Activated CD4-positive, CD25-positive, alpha-beta regulatory T cell treated with anti-CD3 and anti-CD28 coated beads, Interleukin-2, amount 50 U/mL, for 72 hours (primary cell): ENCODE results near the gene CFAP46.

Experiments used
- DNase-seq: peaks from one replicate; pipeline ENCODE4 v3.0.0; 2021

CFAP46 gene

DNA sequence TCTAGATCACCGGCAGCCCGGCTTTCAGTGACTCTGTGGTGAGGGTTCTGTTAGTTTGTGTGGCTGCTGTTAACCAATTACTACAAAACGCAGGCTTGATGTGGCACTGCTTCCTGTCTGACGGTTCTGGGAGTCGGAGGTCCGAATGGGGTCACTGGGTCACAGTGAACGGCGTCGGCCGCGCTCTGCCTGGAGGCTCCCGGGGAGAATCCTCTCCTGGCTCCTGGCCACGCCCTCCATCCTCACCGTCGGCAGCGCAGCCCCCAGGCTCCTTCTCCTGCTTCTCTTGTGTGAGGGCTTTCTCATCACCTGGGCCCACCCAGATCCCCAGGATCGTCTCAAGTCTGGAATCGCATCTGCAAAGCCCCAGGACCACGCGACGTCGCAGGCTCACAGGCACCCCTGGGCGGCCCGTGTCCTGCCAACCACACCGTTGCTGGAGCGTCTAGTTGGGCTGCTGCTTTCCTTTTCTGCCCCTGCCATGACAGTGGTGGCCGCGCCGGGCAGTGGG is 124.6 kb downstream of the CFAP46 start:
- DNase-seq = no peak

DNA sequence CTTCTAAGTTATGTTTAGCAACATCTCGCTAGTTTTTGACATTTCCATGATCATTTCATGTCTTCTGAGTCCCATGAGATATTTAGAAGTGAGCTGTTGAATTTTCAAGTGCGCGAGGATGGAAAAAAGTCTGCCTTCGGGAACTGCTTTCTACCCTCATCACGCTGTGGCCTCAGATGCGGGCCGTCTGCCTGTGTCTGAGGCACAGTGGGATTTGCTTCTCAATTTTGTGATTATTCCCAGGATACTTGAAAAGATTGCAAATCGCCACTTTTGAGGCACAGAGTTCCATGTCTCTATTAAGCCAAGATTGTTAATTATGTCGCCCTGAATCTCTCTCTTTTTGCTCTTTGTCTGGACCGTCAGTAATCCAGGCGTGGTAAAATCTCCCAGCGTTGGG is 125.7 kb downstream of the CFAP46 start:
- no peak for DNase-seq

DNA sequence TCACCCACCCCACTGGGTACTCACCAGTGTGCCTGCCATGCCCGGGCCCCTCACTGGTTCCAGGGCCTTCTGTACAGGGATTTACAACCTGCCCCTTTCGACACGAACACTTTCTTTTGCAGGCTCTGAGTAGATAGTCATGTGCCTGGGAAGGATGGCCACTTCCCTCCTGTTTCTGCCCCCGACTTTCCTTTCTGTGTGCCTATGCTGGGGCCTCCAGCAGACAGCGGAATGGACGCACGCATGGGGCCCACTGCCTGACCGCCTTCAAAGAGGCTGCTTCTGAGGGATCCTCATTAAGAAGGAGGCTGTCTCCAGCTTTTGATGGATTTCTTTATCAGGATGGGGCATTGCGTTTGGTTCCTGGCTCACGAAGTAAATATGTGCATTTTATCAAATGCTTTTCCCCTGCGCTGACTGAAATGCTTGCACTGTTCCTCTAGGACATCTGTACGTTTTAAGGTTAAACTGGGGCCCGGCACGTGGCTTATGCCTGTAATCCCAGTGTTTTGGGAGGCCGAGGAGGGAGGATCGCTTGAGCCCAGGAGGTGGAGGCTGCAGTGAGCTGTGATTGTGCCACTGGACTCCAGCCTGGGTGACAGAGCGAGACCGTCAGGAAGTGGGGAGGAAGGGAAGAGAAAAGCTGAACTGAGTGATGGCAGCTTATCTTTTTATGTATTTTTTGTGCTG is 127.1 kb downstream of the CFAP46 start:
- no peak for DNase-seq

DNA sequence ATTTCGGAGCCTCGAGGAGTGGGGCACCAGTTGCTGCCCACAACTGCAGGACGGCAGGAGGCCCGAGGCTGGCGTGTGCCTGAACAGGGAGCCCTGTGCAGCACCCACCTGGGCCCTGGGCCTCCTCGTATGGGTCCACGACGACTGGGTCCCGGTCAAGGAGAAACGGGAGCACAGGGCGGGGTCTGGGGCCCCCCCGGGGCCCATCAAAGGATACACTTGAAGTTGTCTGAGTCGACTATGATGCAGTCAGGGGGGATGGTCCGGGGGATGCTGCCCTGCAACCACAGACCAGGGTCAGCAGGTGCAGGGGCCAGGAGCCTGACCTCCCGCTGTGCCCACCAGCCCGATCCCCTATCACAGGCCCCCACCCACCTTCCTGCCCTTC is 127.9 kb downstream of the CFAP46 start:
- DNase-seq = no peak

GRCh38 chr10:132813560-132814468 is 128.6 kb downstream of the CFAP46 start:
- no peak for DNase-seq

GRCh38 chr10:132813001-132813401 is 129.4 kb downstream of the CFAP46 start:
- no peak for DNase-seq

DNA sequence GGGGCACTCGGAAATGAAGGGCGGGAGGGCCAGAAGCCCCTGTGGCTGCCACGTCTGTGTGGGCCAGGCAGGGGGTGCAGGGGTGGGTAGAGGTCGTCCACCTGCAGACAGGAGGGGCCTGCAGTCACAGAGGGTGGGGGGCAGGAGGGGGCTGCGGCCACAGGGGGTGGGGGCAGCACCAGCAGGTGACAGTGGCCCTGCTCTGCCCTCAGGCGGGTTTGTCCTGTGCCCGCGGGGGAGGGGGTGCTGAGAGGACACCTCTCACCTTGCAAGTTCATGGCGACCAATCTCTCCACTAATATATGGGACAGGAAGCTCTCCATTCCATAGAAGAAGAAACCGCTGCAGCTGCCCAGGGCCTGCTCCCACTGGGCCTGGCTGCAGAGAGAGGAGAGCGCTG is 129.8 kb downstream of the CFAP46 start:
- DNase-seq = no peak

- DNase-seq = no peak
Measured at GRCh38 chr10:132811891-132812481, 130.4 kb downstream of the CFAP46 start.

DNA sequence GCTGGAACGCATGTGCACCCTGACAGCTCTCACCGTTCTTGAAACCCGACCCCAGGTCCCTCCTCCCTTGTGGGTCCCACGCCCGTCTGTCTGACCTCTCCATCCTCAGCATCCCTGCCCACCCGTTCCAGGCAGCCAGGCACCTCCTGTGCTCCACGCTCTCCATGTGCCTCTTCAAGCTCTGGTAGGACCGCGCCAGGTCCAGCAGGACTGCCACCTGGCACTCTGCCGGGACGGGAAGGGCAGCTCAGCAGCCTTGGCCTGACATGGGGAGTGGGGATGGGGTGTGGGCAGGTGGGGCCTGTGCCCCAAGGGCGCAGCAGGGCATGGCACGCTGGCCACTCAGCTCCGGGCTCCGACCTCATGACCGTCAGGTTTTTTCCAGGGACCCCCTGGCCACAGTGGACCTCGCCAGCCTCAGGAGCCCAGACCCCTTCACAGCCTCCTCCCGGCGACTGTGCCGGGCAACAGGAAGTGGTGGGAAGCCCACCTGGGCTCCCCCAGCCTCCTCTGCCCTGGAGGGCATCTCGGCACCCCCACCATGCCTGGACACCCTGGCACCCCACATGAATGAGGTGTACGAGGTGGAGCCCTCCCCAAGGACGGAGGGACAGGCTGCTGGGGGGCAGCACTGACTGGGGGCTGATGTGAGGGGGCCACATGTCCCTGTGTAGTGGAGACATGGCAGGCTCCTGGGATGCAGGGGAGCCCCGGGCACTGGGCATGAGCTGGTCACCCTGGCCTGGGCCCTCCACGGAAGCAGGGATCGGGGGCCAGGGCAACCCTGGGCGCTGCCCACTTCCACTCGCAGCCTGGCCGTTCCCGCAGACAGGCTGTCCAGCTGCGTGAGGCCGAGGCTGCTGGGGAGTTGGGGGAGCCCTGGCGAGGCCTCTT is 131.3 kb downstream of the CFAP46 start:
- no peak for DNase-seq

GRCh38 chr10:132810141-132810806 is 132.1 kb downstream of the CFAP46 start:
- no peak for DNase-seq

DNA sequence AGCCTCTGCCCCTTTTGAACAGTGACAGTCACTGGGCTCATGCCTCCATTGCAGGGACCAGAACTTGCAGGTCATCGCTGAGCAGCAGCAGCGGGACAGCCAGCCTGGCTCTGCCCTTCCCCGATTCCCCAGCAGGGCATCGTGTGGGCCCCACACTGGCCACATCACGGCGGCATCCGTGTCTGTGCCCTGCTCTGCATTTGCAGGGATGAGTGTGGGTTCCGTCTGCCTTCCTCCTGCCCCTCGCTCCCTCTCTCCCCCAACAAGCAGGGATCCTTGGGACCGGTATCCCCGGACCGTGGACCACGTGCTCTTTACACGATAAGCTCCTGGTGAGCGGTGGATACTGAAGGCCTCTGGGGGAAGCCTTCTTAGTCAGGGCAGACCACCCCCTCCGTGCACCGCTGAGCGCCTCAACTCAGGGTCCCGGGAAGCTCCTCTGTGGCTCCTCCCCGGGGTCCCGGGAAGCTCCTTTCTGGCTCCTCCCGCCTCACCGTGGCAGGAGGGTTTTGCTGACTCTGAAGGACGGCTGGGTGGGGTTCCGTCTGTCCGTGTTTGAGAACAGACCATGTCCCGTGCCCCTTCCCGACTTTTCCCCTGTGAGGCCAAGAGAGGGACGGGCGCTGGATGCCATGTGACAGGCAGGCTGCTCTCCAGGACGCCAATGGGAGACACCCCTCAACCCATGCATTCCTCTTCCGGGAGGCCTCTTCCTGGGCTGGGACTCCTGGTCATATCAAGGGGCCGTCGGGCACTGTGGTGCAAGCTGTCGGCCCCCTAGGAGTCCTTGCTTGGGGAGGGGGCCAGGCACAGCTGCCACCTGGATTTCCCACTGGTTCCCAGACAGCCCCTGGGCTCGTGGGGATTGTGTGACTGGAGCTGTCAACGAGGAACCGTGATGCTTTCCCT is 132.9 kb downstream of the CFAP46 start:
- no peak for DNase-seq

GRCh38 chr10:132808383-132809231 is 133.8 kb downstream of the CFAP46 start:
- no peak for DNase-seq

DNA sequence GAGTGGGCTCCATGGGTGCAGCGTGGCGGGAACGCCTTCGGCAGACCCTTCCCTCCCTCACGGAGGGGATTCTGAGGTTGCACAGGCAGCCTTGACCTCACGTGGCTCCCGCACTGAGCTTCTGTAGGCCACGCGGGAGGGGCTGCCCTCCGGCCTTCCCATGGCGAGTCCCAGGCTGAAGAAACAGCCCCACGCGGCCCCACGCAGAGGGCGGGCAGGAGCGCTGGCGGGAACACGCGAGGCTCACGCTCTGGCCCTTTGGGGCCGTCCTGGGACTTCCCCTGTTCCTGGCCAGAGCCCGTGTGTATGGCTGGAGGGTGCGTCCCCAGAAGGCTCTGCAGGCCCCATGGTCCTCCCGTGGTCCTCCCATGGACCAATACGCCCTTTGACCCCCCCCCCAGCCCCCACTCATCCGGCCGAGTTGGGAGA is 134.7 kb downstream of the CFAP46 start:
- no peak for DNase-seq

DNA sequence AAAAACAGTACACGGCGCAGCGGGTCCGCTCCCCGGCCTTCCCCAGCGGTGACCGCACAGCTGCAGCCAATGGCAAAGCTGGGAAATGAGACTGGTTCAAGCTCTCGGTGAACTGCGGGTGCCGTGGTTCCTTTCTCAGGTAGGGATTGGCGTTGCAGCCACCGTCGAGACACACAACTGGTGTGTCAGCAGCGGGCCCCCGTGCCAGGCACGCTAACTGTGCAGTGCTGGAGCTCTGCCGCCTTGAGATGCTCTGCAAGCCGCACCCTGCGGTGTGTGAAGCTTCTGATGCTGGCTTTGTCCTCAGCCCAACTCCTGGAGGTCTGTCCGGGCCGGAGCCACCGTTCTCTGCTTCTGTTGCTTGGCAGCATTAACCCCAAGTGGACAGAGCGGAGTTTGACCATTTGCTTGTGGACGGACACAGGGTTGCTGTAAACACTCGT is 135.8 kb downstream of the CFAP46 start:
- DNase-seq = no peak

DNA sequence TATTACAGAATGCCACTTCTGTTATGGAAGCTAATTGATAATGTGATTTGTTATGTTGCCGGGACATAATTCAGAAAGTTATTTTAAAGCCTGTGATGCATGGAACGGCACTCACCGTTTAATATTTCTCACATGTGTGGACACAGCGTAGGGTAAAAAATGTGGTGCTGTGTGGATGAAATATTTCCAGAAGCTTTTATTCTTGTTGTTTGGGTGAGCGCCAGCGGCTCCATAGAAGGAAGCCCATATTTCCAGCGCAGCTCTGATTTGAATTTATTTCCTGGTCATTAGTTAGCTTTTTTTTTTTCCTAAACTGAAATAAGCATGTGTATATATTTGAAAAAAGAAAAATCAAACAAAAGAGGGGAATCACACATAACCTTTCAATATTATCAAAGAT is 136.3 kb downstream of the CFAP46 start:
- no peak for DNase-seq

- DNase-seq = no peak
Measured at GRCh38 chr10:132805599-132805998, 136.8 kb downstream of the CFAP46 start.

DNA sequence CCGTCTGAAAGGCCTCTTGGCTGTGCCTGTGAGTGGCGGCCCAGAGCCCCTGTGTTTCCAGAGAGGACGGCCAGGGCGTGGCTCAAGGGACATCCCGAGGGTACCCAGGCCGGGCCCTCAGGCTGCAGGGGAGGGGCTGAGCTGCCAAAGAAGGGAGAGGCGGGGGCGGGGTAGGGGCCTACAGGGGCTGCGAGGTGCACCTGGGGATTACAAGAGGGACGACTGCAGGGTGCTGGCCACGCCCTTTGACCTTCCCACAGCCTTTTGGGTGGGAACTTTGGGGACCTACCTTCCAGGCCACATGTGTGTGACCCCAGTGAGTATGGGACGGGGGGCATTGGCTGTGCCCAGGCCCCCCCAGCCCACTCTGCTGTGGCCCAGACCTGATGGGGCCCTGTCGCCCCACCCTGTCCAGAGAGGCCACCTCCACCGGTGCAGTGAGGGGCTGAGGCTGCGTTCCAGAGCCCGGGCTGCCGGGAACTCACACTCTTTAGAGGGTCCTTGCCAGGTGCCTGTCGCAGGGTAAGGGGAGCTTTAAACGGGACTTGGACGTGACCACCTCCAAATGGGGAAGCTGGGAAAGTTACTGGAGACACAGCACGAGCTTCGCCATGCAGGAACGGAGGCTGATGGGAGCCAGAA is 137.5 kb downstream of the CFAP46 start:
- DNase-seq = no peak

DNA sequence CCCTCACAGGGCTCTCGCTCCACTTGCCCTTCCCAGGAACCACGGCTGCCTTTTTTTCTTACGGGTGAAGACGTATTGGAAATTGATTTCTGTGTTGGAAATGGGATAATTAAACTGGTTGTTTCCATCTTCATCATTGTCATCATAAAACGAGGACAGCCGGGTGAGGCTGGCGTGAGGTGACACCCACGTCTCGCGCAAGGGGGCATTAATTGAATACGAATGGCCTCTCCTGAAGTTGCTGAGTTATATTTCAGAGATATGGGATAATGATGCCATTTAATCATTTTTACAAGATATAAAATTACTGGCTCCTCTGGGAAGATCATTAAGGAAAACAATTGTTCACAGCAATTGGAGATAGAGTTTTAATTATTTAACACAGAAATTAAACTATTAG is 138.1 kb downstream of the CFAP46 start:
- no peak for DNase-seq
